HG03378 (cell line): Measurements from ENCODE around the gene ARHGAP42.
A peak's percentile ranks its signal among the peaks of the same experiment; 100 is the strongest.

Source experiments
- ATAC-seq: cut with Tn5 transposase; IDR thresholded peaks from one replicate; pipeline ENCODE4 v1.9.1; 2021; ENCODE audit warnings: mild to moderate bottlenecking, moderate library complexity; ENCODE audit not compliant: unreplicated experiment

Gene ARHGAP42

DNA sequence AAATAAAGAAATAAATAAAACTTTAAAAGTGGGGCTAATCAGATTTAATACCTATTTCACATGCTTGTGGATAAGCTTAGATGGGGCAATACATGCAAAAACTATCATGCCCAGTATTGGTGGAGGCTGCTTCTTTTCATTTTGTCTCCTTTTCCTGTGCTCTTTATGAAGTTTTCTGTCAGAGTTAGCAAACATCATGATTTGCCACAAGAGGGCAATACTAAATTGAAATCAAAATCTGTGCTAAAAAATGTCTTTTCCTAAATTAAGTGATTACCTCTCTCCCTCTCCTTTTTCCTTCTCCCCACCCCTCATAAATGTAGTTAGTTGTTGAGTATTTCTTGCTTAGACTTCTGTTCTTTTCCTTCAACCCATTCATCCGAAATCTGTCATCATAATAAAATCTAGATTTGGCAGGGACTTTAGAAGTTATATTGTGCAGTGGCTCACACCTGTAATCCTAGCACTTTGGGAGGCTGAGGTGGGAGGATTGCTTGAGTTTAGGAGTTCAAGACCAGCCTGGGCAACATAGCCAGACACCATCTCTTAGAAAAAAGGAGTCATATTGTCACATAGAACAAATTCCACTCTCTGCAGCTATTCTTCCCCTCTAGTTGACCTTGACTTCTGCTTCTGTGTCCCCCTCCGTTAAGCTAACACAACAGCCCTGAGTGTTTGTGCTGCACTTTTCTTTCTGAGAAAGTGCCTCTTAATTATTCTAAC is 4.7 kb upstream of the ARHGAP42 start:
- ATAC-seq: no peak

- ATAC-seq: no peak
These were observed 4.0 kb upstream of the ARHGAP42 start for GRCh38 chr11:100683126-100683525.

GRCh38 chr11:100684101-100685065 is 2.7 kb upstream of the ARHGAP42 start:
- peak; percentile 37 for ATAC-seq

DNA sequence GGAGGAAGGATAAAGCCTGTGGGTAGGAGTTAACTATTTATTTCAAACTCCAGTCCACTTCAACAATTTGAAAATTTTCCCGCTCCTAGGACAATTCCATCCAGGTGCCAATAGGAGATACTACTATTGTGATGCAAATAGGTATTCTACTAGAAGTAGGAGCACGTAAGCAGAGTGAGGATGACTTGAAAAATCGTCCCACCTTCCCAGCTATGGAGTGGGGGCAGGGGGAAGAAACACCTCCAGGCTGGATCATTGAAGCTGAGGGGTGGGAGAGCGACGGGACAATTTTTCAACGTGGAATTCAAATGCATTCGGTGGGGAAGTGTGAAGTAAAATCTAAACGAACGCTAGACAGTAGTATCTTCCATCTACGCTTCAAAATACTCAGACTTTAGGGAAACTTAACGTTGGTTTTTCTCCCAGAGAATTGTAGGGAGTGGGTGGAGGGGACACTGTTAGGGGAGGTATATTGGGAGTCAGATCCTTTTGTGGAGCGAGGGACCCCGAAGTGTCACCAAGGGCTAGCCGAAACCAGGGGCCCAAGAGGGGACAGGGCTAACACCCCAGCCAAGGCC is 523 bp upstream of the ARHGAP42 start:
- ATAC-seq: no peak

- ATAC-seq: peak; percentile 64
These were observed 725 bp downstream of the ARHGAP42 start for GRCh38 chr11:100687630-100688395.

- ATAC-seq: no peak
These were observed 2.1 kb downstream of the ARHGAP42 start for GRCh38 chr11:100689141-100689540.

DNA sequence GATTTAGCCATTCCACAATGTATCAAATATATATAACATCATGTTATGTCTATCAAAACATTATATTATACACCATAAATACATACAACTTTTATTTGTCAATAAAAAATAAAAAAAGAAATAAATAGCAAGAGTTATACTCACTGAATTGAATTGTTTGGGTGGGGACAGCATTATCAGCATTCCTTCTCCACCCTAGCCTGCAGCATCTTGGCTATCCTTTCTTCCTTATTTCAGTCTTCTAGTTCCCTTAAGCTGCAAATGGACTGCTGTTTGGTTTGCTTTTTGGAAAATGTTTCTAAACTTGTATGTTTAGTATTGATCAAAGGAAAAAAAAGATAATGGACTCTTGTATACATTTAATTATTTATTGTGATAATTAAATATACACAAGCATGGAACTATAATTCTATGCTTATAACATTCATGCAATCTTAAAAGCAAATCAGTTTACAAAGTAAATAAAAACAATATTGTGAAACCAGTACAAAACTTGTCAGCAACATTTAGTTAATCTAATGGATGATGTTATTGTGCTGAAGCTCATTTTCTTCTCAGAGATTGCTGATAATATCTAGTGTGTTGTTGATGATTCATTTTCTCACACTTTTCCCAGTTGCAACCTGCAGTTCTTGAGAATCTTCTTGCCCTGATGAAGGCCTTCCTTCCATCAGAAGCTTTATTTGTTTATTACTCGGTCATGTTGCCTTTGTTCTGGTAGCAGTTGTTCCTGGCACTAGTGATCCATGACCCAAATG is 5.0 kb downstream of the ARHGAP42 start:
- no peak for ATAC-seq

DNA sequence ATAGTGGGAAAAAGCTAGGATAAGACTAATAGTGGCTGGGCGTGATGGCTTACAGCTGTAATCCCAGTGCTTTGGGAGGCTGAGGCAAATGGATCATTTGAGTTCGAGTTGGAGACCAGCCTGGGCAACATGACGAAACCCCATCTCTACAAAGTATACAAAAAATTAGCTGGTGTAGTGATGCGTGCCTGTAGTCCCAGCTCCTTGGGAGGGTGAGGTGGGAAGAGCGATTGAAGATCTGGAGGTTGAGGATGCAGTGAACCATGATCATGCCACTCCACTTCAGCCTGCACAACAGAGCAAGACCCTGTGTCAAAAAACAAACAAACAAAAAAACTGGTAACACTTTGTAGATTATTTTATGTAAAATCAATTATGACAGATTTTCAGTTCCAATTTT is 8.8 kb downstream of the ARHGAP42 start:
- ATAC-seq: no peak

DNA sequence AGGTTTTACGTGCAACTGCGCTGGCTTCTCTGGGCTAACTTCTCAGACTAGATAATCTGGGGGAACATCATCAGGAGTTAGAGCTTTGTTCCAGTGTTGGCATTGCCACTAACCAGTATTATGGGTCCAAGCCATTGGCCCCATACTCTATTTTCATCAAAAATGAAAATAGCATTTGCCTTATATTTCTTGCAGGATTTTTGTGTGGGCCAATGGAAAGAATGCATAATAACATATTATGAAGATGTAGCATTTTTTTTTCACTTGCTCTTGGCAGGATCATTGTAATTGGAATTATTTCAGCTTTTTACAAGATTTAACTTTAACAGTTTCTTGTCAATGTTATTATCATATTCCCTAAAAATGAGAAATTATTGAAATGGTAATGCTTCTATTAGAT is 16.1 kb downstream of the ARHGAP42 start:
- ATAC-seq: no peak

DNA sequence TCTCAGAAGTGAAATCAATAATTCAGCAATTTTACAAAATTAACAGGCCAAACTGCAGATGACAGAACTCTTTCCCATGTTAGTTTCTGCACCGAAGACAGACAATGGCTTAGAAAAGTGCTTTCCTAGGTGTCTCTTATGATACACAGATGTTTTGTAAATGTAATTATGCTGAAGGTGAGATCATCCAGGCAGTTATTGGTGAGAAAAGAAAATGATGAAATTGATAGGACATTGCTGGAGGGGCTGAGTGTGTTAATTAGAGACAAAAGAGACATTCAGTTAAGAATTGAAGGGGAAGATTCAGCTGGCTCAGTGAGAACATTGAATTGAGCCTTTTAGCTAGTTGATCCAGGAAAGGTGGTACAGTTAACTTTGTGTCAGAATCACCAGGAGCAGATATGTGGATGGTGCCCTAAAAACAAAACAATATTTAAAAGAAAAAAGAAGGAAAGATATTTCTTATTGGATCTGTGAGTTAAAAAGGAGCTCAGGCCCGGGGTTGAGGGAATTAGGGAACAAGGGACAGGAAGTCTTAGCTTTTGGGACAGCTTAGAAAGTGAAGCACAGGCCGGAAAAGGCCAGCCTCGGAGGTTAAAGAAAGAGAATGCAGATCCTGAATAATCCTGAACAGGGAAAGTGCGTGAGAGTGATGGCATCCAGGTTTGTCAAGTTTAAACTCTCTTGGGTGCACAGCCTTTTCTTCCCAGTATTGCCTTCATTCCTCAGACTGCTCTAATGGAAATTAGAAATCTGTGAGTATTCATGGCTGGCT is 16.9 kb downstream of the ARHGAP42 start:
- no peak for ATAC-seq

DNA sequence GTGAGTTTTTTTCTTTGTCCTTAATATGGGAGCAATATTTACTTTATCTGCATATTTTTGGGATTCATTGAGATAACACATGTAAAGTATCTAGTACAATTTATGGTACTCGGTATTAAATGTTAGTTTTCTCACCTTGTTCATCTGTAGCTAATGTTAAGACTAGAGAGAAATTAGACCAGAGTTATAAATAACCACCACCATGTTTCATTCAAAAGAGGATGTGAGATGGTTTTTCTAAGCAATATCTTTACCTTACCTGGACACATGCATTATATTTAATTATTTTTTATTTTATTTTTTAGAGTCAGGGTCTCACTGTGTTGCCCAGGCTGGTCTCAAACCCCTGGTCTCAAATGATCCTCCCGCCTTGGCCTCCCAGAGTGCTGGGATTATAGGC is 18.4 kb downstream of the ARHGAP42 start:
- ATAC-seq: peak; percentile 42

GRCh38 chr11:100706179-100706578 is 19.1 kb downstream of the ARHGAP42 start:
- peak; percentile 52 for ATAC-seq

DNA sequence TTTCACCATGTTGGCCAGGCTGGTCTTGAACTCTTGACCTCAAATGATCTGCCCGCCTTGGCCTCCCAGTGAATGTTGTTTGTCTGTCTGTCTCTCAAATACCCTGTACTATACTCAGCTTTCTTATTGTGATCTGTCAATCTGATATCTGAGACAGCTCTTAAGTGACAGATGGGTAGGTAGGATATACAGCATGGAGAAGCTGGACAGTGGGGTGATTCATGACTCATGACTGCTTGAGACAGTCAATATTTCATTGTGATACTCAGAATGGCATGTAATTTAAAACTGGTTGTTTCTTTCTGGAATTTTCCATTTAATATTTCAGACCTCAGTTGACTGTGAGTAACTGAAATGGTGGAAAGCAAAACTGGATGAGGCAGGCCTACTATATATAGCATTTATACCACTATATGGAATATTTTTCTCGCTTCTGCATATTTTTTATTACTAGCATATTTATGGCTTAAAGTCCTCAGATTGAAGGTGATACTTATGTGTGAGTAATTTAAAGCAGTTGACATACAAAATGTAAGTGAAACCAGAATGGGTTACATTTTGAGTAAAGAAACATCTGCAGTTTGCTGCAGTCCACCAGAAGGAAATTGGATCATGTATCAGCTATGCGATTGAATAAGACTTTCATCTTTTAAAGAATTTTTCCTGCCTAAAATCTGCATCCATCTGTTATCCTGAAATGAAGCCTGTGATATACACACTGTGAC is 22.3 kb downstream of the ARHGAP42 start:
- peak; percentile 72 for ATAC-seq

GRCh38 chr11:100711984-100712383 is 24.9 kb downstream of the ARHGAP42 start:
- ATAC-seq: no peak

DNA sequence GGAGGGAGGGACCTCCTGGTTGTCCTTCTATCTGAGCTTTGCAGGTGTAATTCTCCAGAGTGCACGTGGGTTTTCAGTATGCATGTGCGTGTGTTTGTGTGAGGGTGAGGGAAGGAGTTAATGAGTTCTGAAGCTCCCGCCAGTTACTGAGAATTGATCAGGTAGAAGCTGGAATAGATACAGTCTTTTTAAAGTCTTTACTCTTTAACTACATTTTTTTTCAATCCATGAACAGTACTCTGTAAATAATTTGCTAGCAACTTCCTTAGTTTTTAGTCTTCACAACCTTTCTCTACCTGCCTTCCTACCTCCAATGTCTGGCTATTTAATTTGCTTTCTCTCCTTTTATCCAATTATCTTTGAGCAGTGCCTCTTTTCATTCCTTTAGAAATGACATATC is 25.5 kb downstream of the ARHGAP42 start:
- no peak for ATAC-seq

DNA sequence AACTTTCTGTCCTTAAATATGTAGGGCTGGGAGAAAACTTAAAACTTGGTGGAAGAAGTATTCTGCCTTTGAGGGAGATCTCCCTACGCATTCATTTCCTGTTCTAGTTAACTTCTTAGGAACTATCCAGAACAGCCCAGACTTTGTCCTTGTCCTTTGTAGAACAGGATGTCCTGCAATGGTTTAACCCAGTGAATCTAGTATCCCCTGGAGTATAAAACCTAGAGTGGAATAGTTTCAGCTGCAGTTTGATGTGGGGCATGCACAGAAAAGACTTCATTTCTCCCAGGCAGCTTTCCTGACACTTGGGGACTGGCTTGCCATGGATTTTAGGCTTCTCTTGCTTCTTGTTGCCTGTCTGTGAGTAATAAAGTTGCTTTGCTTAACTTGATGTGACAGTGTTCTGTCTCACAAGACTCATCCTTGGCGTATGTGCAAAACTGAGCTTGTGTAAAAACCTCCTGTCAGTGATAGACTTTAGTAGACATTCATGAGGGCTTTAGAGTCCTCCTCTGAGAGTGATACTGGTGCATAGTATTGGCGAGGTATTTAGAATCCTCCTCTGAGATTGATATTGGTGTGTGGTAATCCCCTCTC is 28.2 kb downstream of the ARHGAP42 start:
- ATAC-seq: no peak

DNA sequence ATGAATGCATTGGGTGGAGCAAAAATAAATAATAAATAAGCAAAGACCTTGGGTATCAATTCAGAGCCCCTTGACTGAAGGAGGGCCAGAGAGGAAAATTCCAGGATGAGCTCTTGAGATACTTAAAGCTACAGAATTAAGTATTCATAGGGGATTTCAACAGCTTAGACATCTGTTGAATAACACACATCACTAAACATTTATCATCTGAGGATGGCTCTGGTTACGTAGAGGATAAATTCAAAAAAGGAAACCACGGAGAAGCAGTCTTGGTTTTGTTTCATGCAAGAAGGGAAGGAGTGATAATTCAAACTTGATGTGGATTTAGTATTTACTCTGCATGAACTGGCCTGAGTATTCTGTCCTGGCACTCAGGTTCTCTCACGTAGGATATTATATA is 29.8 kb downstream of the ARHGAP42 start:
- no peak for ATAC-seq

DNA sequence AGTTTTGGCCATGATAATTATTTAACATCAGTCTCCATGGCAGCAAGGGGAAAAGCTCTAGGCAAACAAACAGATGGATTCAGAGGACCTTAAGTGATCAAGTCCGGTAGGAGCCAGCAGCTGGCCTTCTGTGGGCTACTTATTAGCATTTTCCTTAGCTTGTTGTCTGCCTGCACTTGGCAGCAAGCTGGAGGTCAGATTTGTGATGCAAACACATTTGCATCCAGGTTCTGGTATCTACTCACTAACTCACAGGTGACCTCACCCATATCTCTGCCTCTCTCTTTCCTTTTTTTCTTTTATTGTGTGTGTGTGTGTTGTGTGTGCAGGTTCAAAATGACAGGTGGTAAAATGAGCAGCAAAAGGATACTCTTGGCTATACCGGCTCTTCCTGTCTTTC is 32.3 kb downstream of the ARHGAP42 start:
- no peak for ATAC-seq
